ENCODE measurements around the gene RIC1.

Gene RIC1

GRCh38 chr9:5592231-5592630 lies 36.7 kb upstream of the RIC1 start:
- TF ChIP-seq CTCF (IDR thresholded peaks at IDR 0.05; ENCODE audit: extremely low read depth, missing control alignments), result no peak
- no peak for DNase-seq (ENCODE audit: low spot score)

GRCh38 chr9:5592904-5593303 lies 36.0 kb upstream of the RIC1 start:
- no peak for DNase-seq (ENCODE audit: low spot score)
- no peak for TF ChIP-seq CTCF (IDR thresholded peaks at IDR 0.05; ENCODE audit: extremely low read depth, missing control alignments)

- DNase-seq (ENCODE audit: low spot score), result peak; percentile 58
- no peak for TF ChIP-seq CTCF (IDR thresholded peaks at IDR 0.05; ENCODE audit: extremely low read depth, missing control alignments)
Observed at GRCh38 chr9:5593904-5594303, 35.0 kb upstream of the RIC1 start.

- no peak for TF ChIP-seq CTCF (IDR thresholded peaks at IDR 0.05; ENCODE audit: extremely low read depth, missing control alignments)
- DNase-seq (ENCODE audit: low spot score), result no peak
Observed at GRCh38 chr9:5596173-5596572, 32.7 kb upstream of the RIC1 start.

GRCh38 chr9:5608298-5609225 lies 20.3 kb upstream of the RIC1 start:
- DNase-seq (ENCODE audit: low spot score), result no peak
- no peak for TF ChIP-seq CTCF (IDR thresholded peaks at IDR 0.05; ENCODE audit: extremely low read depth, missing control alignments)

- DNase-seq (ENCODE audit: low spot score), result no peak
- TF ChIP-seq CTCF (IDR thresholded peaks at IDR 0.05; ENCODE audit: extremely low read depth, missing control alignments), result no peak
Observed at GRCh38 chr9:5609226-5609596, 19.7 kb upstream of the RIC1 start.

GRCh38 chr9:5610491-5610890 lies 18.4 kb upstream of the RIC1 start:
- DNase-seq (ENCODE audit: low spot score), result no peak

More at GRCh38 chr9:5610491-5610890, 18.4 kb upstream of the RIC1 start:
- no peak for TF ChIP-seq CTCF (IDR thresholded peaks at IDR 0.05; ENCODE audit: extremely low read depth, missing control alignments)

Data from GM20000 (cell line).